Measurements from ENCODE around the gene SPECC1.
A peak's percentile ranks its signal among the peaks of the same experiment; 100 is the strongest.
"Not testable (repeated sequence)": the region's sequence is repeated elsewhere in the genome, so short reads cannot be mapped to it uniquely, and the experiment has no call there.

Gene SPECC1

GRCh38 chr17:20012017-20012536 is 2.9 kb downstream of the SPECC1 start:
- DNase-seq: no peak

GRCh38 chr17:20016475-20016992 is 7.4 kb downstream of the SPECC1 start:
- DNase-seq: not testable (repeated sequence)

DNA sequence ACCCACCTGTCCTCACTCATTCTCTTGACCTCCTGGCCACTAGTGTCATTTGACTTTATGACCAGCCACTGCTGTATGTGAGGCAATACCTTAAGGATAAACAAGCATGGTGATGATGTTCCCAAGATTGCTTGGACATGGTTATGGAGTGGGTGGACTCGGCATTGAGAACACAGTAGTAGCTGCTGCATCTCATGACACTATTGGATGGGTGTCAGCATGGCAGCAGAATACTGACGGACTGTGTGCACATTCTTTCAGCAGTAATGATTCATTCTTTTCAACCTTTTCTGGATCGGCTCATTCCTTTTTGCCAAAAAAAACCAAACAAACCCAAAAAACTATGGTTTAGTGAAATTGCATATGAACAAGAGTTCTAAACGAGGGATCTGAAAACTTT is 13.5 kb downstream of the SPECC1 start:
- no peak for DNase-seq

DNA sequence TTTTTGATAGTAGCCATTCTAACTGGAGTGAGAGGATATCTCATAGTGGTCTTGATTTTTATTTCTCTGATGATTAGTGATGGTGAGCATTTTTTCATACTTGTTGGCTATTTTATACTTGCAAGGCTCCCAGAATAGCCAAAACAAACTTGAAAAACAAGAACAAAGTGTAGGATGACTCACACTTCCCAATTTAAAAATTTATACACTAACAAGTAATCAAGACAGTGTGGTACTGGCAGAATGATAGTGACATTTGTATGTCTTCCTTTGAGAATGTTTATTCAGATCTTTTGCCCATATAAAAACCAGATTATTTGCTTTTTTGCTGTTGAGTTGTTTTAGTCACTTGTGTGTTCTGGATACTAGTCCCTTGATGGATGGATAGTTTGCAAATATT is 17.8 kb downstream of the SPECC1 start:
- no peak for DNase-seq

DNA sequence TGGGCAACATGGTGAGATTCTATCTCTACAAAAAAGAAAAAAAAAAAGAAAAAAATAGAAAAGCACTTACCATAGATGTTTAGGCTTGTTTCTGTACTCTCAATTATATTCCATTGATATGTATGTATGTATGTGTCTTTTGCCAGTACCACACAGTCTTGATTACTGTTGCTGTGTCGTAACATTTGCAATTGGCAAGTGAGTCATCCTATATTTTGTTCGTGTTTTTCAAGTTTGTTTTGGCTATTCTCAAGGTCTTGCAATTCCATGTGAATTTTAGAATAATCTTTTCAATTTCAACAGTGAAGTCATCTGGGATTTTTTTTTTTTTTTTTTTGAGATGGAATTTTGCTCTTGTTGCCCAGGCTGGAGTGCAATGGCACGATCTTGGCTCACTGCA is 19.3 kb downstream of the SPECC1 start:
- DNase-seq: no peak

DNA sequence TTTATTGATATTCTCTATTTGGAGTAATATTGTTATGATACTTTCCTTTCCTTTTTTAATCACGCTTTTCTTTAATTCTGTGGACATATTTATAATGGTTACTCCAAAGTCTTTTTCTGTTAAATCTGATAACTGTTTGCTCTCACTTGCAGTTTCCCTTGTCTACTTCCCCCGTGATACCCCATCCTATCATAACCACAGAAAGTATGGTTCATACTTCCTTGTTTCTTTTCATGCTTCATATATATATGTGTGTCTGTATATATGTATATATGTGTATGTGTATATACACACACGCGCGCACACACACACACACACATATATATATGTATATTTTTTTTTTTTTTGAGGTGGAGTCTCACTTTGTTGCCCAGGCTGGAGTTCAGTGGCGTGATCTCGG is 23.5 kb downstream of the SPECC1 start:
- no peak for DNase-seq

GRCh38 chr17:20033415-20033814 is 24.3 kb downstream of the SPECC1 start:
- no peak for DNase-seq

GRCh38 chr17:20035501-20035900 is 26.3 kb downstream of the SPECC1 start:
- DNase-seq: no peak

DNA sequence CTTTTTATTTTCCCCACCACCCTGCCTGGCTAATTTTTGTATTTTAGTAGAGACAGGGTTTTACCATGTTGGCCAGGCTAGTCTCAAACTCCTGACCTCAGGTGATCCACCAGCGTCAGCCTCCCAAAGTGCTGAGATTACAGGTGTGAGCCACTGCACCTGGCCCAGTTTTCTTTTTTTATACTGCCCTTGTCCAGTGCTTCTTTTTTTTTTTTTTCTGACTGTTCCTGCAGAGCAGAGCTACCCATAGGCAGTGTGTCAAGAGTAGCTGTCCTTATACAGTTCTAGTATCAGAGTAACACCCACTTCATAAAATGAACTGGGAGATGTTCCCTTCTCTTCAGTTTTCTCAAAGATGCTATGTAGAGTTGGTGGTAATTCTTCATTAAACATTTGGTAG is 28.1 kb downstream of the SPECC1 start:
- DNase-seq: not testable (repeated sequence)

DNA sequence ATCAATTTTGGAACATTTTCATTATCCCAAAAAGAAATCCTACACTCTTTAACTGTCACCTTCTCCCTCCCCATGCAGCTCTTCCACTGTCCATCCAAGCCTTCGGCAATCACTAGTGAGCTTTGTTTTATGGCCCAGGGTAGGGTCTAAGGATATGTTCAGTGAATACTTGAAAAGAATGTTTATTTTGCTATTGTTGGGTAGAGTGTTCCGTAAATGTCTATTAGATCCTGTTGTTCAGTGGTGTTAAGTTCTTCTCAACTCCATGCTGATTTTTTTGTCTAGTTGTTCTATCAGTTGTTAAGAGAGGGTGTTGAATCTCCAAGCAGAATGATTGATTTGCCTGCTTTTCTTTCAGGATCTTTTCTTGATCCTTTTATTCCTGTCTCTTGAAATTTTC is 29.9 kb downstream of the SPECC1 start:
- no peak for DNase-seq

- DNase-seq: no peak
These were observed 31.1 kb downstream of the SPECC1 start for GRCh38 chr17:20040216-20040615.

DNA sequence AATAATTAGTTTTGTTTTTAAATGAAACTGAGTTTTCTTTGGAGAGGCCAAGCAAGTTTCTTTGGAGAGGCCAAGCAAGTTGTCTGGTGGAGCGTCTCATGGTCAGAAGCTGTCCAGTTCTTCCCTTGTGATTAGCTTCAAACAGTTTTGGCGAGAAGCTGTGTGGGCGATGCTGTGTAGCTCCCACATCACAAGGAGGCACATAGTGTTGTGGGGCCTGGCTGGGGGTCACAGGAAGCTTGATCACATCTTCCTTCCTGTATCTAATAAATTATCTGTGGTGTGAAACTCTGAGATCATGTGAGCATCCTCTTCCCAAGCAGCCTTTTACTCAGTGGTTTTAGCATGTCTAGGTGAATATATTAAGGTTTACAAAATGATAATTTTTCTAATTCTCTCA is 33.9 kb downstream of the SPECC1 start:
- DNase-seq: no peak

DNA sequence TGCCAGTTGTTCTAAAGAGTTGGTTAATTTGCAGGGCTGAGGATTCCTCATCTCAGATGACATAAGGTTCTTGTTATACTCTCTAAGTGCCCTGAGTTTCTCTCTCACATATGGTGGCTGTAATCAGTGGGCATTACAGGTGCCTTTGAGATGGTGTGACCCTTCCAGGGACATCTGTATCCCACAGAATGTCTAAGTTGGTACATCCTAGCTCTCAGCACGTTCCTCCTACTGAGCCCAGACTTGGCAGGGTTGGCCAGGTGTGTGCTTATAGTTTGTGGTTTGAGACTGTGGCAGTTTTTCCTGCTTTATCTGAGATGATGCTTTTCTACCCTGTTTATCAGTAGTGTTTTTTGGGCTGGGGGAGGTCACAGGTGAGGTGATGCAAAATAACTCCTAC is 36.3 kb downstream of the SPECC1 start:
- no peak for DNase-seq

DNA sequence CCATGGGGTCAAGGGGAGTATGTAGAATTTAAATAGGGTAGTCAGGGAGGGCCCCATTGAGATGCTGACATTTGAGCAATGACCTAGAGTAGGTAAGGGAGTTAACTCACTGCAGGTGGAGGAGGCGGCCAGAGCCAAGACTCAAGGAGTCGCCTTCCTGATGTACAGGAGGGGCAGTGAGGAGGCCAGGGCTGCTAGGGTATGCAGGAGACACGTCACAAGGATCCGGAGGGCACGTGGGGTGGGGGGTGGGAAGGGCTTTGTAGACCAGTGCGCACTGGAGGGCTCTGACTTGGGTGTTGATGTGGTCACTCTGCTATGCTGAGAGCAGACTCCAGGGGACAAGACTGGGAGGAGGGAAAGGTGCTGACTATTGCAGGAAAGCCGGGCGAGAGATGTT is 37.5 kb downstream of the SPECC1 start:
- DNase-seq: no peak

DNA sequence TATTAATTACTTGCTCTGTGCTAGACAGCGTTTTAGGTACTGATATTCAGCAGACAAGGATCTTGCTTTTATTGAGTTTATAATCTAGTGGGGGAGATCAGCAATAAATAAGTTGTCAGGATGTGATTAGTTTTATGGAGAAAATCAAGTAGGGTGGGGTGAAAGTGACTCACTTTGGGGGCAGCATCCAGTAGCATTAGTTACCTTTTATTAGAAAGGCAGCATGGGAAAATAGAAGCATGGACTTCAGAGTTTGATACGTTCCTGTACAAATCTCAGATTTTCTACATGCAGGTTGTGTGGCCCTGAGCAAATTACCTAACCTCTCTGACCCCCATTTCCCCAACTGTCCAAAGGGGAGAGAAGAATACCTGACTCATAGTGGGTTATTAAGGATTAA is 42.5 kb downstream of the SPECC1 start:
- DNase-seq: no peak

GRCh38 chr17:20053361-20053964 is 44.3 kb downstream of the SPECC1 start:
- DNase-seq: no peak

GRCh38 chr17:20059728-20060188 is 50.6 kb downstream of the SPECC1 start:
- DNase-seq: no peak

DNA sequence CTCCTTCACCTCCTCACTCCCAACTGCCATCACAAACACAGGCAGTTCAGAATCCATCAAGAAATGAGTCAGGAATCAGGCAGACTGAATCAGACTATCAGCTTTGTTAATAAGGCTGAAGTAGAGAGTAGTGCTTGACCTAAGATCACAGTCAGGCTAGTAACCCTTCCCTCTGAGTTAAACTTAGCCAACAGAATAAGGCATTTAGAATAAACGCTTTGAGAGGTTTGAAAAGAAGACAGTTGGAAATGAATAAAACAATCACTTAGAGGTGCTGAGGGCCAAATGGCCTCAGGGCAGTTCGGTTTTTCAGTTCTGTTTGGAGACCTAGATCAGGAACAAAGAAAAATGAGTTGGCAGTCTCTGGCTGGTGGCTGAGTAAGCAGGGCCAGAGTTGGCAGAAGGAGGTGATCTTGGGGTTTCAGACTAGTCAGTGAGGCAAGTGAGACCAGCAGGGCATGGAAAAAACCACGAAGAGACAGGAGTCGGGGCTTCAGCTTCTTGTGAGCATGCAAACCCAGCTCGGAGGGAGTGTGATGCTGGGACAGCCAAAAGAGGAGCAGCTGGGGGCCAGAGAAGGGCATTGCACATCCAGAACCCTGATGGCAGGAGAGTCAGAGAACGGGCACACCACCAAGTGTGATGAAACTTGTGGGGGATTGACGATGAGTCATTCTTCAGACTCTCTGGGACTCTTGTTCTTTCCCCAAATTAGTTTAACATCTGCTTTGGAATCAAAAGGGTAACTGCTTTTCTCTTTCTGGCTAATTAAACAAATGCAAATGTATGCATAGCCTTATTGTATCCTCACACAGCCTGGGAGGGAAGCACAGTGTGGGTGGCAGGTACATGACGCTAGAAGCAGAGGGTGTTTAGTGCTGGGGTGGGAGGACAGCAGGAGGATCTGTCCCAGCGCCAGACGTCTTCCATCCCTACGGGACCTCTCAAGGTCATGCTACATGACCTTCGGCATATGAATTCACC is 54.8 kb downstream of the SPECC1 start:
- DNase-seq: no peak

DNA sequence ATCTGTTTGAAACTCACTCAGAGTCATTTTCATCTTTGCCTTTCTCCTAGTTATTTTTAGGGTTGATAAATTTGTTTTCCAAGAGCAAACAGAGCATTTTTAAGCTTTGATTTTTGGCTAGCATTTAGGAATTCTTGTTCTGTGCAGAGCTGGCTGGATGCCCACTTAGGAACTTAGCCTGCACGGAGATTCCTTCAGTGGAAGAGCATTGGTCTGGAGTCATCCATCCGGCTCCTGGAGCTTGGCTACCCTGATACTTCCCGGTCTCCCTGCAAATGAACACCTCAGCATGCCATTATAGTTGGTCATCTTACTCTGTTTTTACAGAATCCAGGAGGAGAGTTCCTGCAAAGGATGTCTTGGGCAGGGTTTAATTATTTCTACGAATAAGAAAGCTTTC is 57.1 kb downstream of the SPECC1 start:
- DNase-seq: no peak

GRCh38 chr17:20067711-20068110 is 58.6 kb downstream of the SPECC1 start:
- no peak for DNase-seq

DNA sequence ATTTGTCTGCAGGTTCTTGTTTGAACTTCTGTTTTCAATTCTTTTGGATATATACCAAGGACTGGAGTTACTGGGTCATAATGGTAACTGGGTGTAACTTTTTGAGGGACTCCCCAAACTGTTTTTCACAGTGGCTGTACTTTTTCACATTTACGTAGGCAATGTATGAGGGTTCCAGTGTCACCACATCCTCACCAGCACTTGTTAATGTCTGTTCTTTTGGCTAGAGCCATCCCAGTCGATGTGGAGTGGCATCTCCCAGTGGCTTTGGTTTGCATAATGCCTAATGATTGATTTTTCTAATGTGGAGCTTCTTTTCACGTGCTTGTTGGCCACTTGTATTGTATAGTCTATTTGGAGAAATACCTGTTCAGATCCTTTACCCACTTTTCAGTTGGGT is 59.3 kb downstream of the SPECC1 start:
- DNase-seq: no peak

DNA sequence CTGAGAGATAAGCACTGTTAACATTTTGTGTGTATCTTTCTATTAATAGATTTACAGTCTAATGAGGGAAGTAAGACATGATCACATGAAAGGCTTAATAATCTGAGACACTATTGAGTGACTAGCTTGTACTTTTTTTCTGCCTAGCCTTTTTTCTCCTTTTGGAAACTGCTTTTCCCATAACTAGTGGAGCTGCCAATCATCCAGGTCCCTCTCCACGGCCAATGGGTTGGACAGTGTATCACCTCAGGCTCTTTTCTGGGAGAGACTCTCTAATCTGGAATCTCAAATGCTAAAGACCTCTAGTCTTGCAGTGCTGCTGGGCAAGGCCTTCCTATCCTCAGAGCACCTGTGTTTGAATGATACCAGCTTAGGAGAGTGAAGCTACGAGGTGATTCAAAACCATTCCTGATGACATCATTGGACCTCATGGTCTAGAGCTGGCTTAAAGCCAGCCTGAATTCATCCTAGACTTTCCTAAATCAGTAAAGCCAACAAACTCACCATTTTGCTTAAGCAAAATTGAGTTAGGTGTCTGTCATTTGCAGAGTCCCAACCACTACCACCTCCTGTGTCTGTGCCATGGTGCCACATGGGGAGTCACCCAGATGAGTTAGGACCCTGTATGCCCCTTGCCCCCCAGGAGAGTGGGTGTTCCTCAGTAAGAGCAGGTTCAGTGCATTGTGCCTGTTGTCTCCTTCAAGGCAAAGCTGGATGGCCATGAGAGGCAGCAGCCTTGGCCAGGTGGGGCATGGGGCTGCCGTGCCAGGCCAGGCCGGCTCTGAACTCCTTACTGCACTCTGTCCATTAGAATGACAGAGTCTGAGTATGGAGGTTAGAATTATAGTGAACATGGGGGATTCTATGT is 62.9 kb downstream of the SPECC1 start:
- no peak for DNase-seq

GRCh38 chr17:20072692-20072992 is 63.5 kb downstream of the SPECC1 start:
- DNase-seq: peak; percentile 21

All from NCI-H1092 (cell line).